WERI-Rb-1 (cell line): ENCODE data around the gene KCNN3.

Source experiments
- DNase-seq: peaks from one replicate; pipeline ENCODE4 v3.0.0-alpha.2; 2020
- H3K27ac ChIP-seq: fragments of 250-450 bp; sonication (Bioruptor Pico); 2 replicates; pipeline ENCODE4 v1.5.1; 2020; ENCODE audit warnings: mild to moderate bottlenecking, moderate library complexity
- H3K27me3 ChIP-seq: fragments of 250-450 bp; sonication (Bioruptor Pico); 2 replicates; pipeline ENCODE4 v1.5.1; 2021; ENCODE audit warnings: mild to moderate bottlenecking, low read depth, moderate library complexity; ENCODE audit not compliant: insufficient read depth, severe bottlenecking
- H3K36me3 ChIP-seq: fragments of 250-450 bp; sonication (Bioruptor Pico); 2 replicates; pipeline ENCODE4 v1.5.1; 2020; ENCODE audit warnings: mild to moderate bottlenecking, moderate library complexity
- H3K4me3 ChIP-seq: 2 replicates; pipeline ENCODE4 v1.5.1; 2011; ENCODE audit warnings: low read depth, mild to moderate bottlenecking, control low read depth, low read length
- H3K9me3 ChIP-seq: fragments of 250-450 bp; sonication (Bioruptor Pico); 2 replicates; pipeline ENCODE4 v1.5.1; 2021; ENCODE audit warnings: mild to moderate bottlenecking, moderate library complexity; ENCODE audit not compliant: severe bottlenecking
- TF ChIP-seq, protein P1 (sequence below): IDR thresholded peaks from 2 replicates; pipeline ENCODE4 v1.5.1; 2011; ENCODE audit warnings: low read depth, mild to moderate bottlenecking, control low read depth, inconsistent platforms, low read length

Gene KCNN3

DNA sequence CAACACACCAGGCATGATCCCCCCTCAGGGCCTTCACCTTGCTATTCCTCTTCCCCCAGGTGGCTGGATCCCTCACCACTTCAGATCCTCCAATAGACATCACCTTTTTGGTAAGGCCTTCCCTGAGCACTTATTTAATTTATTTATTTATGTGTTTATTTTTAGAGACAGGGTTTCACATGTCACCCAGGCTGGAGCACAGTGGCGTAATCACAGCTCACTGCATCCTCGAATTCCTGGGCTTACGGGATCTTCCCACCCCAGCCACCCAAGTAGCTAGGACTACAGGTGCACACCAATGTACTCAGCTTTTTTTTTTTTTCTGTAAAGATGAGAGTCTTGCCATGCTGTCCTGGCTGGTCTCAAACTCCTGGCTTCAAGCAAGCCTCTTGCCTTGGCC lies 17.2 kb downstream of the KCNN3 start:
- Histone ChIP-seq H3K27me3 (no peaks in the 10 kb centered on the region), H3K9me3 (no peaks in the 10 kb centered on the region), H3K4me3 (no peak overlapping the region), H3K36me3 (no peaks in the 10 kb centered on the region), H3K27ac (no peak overlapping the region)
- no peak for DNase-seq
- TF ChIP-seq, protein P1, sequence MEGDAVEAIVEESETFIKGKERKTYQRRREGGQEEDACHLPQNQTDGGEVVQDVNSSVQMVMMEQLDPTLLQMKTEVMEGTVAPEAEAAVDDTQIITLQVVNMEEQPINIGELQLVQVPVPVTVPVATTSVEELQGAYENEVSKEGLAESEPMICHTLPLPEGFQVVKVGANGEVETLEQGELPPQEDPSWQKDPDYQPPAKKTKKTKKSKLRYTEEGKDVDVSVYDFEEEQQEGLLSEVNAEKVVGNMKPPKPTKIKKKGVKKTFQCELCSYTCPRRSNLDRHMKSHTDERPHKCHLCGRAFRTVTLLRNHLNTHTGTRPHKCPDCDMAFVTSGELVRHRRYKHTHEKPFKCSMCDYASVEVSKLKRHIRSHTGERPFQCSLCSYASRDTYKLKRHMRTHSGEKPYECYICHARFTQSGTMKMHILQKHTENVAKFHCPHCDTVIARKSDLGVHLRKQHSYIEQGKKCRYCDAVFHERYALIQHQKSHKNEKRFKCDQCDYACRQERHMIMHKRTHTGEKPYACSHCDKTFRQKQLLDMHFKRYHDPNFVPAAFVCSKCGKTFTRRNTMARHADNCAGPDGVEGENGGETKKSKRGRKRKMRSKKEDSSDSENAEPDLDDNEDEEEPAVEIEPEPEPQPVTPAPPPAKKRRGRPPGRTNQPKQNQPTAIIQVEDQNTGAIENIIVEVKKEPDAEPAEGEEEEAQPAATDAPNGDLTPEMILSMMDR = no peak

DNA sequence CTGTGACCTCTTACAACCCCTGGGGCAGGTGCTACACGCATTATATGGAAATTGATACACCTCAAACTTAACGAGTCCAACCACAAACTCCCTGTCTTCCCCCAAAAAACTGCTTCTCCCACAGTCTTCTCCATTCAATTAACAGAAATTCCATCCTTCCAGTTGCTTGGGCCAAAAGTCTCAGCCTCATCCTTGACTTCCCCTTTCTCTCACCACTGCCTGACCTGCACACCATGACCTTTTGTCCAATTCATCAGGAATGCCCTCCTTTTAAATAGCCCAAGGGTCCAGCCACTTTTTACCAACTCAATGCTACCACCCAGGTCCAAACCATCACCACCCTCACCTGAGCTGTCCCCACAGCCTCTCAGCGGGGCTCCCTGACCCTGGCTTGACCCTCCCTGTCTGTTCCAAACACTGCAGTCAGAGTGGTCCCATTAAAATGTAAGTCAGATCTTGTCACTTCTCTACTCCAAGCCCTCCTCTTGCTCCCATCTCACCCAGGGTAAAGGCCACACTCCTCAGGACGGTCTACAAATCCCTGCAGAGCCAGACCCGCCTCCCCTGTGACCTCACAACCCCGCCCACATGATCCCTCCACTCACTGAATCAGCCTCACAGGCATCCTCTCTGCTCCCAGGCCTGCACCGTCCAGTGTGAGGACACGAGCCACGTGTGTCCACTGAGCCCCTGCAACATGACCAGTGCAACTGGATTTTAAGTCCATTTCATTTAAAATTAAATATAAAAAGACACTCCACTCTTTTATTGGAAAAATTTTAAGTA lies 18.5 kb downstream of the KCNN3 start:
- Histone ChIP-seq H3K27ac (no peak overlapping the region), H3K27me3 (no peaks in the 10 kb centered on the region), H3K4me3 (no peak overlapping the region), H3K9me3 (no peaks in the 10 kb centered on the region), H3K36me3 (no peaks in the 10 kb centered on the region)
- TF ChIP-seq, protein P1 = no peak
- peak; percentile 81 for DNase-seq

DNA sequence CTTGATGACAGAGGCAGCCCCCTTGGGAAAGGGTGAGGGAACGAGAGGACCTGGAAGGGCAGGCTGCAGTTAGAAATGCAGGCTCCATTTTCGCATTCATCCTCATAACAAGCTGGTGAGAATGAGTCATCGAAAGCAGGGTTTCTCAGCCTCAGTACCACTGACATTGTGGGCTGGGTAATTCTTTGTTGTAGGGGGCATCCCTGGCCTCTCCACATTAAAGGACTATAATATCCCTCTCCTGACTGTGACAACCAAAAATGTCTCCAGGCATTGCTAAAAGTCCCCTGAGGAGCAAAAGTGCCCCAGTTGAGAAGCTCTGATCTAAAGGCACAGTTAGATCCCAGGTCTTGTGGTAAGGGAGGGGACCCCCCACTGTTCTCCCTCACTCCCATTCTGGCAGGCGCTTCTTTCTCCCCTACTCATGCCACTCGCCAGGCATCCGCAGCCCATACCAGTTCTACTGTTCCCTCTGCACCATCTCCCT lies 20.4 kb downstream of the KCNN3 start:
- DNase-seq = no peak
- no peaks in the 10 kb centered on the region for H3K9me3 ChIP-seq
- TF ChIP-seq, protein P1 = no peak
- H3K27me3 ChIP-seq = no peaks in the 10 kb centered on the region
- no peak overlapping the region for H3K27ac ChIP-seq
- H3K4me3 ChIP-seq = no peak overlapping the region
- H3K36me3 ChIP-seq = no peaks in the 10 kb centered on the region

DNA sequence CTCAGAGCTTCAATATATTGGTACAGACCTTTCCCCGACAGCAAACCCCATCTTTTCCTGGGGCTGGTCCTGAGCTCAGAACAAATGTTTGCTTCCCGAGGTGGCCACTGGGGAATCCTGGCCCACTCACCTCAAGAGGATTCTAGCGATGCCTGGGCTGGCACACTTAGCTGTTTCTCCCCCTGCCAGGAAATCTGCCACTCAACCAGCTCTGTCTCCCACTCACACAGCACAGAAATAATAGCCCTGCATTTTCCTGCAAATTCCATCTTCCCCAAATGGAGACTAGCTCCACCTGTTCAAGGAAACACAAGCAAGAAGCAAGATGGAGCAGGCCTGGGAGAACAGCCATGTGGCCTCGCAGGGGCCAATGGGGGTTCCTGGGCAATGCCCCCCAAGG lies 21.1 kb downstream of the KCNN3 start:
- H3K27ac ChIP-seq = no peak overlapping the region
- H3K4me3 ChIP-seq = no peak overlapping the region
- no peaks in the 10 kb centered on the region for H3K9me3 ChIP-seq
- TF ChIP-seq, protein P1 = no peak
- H3K27me3 ChIP-seq = no peaks in the 10 kb centered on the region
- no peak for DNase-seq
- no peaks in the 10 kb centered on the region for H3K36me3 ChIP-seq

DNA sequence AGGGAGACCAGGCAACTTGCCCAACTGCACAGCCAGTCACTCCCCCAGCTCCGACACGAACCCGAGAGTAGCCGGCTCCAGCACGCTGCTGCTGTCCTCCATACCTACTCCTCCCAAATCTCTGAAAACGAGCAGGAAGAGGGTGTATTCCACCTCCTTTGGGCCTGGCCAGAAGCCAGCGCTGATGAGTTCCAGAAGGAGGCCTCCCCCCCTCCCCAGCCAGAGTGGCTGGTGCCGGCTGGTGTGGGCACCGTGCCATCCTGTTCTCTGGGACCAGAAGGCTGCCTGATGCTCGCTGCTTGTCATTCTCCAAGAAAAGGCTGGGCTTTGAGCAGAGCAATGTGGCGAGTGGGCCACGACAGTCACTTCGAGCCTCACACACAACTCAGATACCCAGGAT lies 22.2 kb downstream of the KCNN3 start:
- TF ChIP-seq, protein P1 = no peak
- no peaks in the 10 kb centered on the region for H3K27me3 ChIP-seq
- no peak for DNase-seq

More for the DNA sequence above, 22.2 kb downstream of the KCNN3 start:
- Histone ChIP-seq H3K36me3 (no peaks in the 10 kb centered on the region), H3K27ac (no peak overlapping the region), H3K9me3 (no peaks in the 10 kb centered on the region), H3K4me3 (no peak overlapping the region)
